ENCODE data around the gene TTC7B. TPM values are rescaled to one million over a fixed set of nuclear protein-coding genes. Genes with fewer than 3 reads are reported as not detected.

TTC7B gene
- total RNA-seq, 1 experiment from 2014 or later: 70.6 TPM

- ATAC-seq: no peak
- Histone ChIP-seq H3K4me2 (ENCODE audit: low read length) (no peak overlapping the region), H3K9me3 (ENCODE audit: control insufficient read depth in 1 of 2, insufficient read depth in 1 of 2, low read depth in 1 of 2, low read length in 2 of 2) (no peaks in the 10 kb centered on the region), H3K4me3 (replicated peaks in 1 of 2; ENCODE audit: low read depth in 1 of 2, low read length in 2 of 2) (no peak overlapping the region), H3K27ac (ENCODE audit: low read depth, low read length) (no peak overlapping the region), H4K20me1 (ENCODE audit: insufficient read depth) (no peaks in the 10 kb centered on the region), H3K4me1 (ENCODE audit: control insufficient read depth in 1 of 2, insufficient read depth in 2 of 2, low read length in 2 of 2) (no peaks in the 10 kb centered on the region), H3K9me2 (ENCODE audit: insufficient read depth) (no peaks in the 10 kb centered on the region), H3K79me2 (ENCODE audit: insufficient read depth, low read length) (no peaks in the 10 kb centered on the region), H3K36me3 (ENCODE audit: control insufficient read depth in 1 of 2, insufficient read depth in 2 of 2, low read length in 2 of 2) (no peaks in the 10 kb centered on the region), H3K9ac (ENCODE audit: low read length) (no peak overlapping the region), H3K27me3 (ENCODE audit: insufficient read depth, low read length) (no peaks in the 10 kb centered on the region), H2AFZ (ENCODE audit: low read depth, low read length, poor library complexity, severe bottlenecking) (no peak overlapping the region)
- intact Hi-C loops (cut with micrococcal nuclease): no loop called here
- no peak for DNase-seq (ENCODE audit: low read depth, low spot score)
- TF ChIP-seq SP1 (IDR thresholded peaks at IDR 0.05; ENCODE audit: low read depth): no peak
- TF ChIP-seq, protein P1, sequence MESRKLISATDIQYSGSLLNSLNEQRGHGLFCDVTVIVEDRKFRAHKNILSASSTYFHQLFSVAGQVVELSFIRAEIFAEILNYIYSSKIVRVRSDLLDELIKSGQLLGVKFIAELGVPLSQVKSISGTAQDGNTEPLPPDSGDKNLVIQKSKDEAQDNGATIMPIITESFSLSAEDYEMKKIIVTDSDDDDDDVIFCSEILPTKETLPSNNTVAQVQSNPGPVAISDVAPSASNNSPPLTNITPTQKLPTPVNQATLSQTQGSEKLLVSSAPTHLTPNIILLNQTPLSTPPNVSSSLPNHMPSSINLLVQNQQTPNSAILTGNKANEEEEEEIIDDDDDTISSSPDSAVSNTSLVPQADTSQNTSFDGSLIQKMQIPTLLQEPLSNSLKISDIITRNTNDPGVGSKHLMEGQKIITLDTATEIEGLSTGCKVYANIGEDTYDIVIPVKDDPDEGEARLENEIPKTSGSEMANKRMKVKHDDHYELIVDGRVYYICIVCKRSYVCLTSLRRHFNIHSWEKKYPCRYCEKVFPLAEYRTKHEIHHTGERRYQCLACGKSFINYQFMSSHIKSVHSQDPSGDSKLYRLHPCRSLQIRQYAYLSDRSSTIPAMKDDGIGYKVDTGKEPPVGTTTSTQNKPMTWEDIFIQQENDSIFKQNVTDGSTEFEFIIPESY (IDR thresholded peaks at IDR 0.05; ENCODE audit: extremely low read depth, insufficient replicate concordance, low read length): no peak
- TF ChIP-seq, protein P2, sequence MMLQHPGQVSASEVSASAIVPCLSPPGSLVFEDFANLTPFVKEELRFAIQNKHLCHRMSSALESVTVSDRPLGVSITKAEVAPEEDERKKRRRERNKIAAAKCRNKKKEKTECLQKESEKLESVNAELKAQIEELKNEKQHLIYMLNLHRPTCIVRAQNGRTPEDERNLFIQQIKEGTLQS (IDR thresholded peaks at IDR 0.05): no peak
- TF ChIP-seq FOSL1 (IDR thresholded peaks at IDR 0.05; ENCODE audit: low read depth): no peak
- no peak for TF ChIP-seq MAX (IDR thresholded peaks at IDR 0.05)
- TF ChIP-seq SIN3A (IDR thresholded peaks at IDR 0.05; ENCODE audit: low read depth): no peak
- no peak for TF ChIP-seq ELF1 (IDR thresholded peaks at IDR 0.05; ENCODE audit: borderline replicate concordance, low read depth)
- TF ChIP-seq POLR2A (IDR thresholded peaks at IDR 0.05; ENCODE audit: borderline replicate concordance, extremely low read depth, insufficient read depth, insufficient read length): no peak
- TF ChIP-seq TCF7L2 (IDR thresholded peaks at IDR 0.05; ENCODE audit: borderline replicate concordance, extremely low read depth, insufficient read depth, insufficient read length): no peak
- TF ChIP-seq ZNF274 (IDR thresholded peaks at IDR 0.05; ENCODE audit: low read depth, low read length): no peak
- TF ChIP-seq EZH2phosphoT487 (IDR thresholded peaks at IDR 0.05; ENCODE audit: borderline replicate concordance): no peak
- no peak for TF ChIP-seq YY1 (IDR thresholded peaks at IDR 0.05; ENCODE audit: extremely low read depth, insufficient replicate concordance, low read depth, low read length)
- no peak for TF ChIP-seq ZFX (IDR thresholded peaks at IDR 0.05)
- no peak for TF ChIP-seq POLR2AphosphoS5 (IDR thresholded peaks at IDR 0.05; ENCODE audit: low read depth, low read length)
- TF ChIP-seq JUND (IDR thresholded peaks at IDR 0.05): no peak
- TF ChIP-seq, protein P3, sequence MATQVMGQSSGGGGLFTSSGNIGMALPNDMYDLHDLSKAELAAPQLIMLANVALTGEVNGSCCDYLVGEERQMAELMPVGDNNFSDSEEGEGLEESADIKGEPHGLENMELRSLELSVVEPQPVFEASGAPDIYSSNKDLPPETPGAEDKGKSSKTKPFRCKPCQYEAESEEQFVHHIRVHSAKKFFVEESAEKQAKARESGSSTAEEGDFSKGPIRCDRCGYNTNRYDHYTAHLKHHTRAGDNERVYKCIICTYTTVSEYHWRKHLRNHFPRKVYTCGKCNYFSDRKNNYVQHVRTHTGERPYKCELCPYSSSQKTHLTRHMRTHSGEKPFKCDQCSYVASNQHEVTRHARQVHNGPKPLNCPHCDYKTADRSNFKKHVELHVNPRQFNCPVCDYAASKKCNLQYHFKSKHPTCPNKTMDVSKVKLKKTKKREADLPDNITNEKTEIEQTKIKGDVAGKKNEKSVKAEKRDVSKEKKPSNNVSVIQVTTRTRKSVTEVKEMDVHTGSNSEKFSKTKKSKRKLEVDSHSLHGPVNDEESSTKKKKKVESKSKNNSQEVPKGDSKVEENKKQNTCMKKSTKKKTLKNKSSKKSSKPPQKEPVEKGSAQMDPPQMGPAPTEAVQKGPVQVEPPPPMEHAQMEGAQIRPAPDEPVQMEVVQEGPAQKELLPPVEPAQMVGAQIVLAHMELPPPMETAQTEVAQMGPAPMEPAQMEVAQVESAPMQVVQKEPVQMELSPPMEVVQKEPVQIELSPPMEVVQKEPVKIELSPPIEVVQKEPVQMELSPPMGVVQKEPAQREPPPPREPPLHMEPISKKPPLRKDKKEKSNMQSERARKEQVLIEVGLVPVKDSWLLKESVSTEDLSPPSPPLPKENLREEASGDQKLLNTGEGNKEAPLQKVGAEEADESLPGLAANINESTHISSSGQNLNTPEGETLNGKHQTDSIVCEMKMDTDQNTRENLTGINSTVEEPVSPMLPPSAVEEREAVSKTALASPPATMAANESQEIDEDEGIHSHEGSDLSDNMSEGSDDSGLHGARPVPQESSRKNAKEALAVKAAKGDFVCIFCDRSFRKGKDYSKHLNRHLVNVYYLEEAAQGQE (IDR thresholded peaks at IDR 0.05; ENCODE audit: low read depth): no peak
- TF ChIP-seq, protein P4, sequence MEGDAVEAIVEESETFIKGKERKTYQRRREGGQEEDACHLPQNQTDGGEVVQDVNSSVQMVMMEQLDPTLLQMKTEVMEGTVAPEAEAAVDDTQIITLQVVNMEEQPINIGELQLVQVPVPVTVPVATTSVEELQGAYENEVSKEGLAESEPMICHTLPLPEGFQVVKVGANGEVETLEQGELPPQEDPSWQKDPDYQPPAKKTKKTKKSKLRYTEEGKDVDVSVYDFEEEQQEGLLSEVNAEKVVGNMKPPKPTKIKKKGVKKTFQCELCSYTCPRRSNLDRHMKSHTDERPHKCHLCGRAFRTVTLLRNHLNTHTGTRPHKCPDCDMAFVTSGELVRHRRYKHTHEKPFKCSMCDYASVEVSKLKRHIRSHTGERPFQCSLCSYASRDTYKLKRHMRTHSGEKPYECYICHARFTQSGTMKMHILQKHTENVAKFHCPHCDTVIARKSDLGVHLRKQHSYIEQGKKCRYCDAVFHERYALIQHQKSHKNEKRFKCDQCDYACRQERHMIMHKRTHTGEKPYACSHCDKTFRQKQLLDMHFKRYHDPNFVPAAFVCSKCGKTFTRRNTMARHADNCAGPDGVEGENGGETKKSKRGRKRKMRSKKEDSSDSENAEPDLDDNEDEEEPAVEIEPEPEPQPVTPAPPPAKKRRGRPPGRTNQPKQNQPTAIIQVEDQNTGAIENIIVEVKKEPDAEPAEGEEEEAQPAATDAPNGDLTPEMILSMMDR (IDR thresholded peaks at IDR 0.05 in 2 of 3, conservative IDR thresholded peaks at IDR 0.05 in 1 of 3; ENCODE audit: borderline replicate concordance in 1 of 3, insufficient read depth in 1 of 3, low read depth in 2 of 3, low read length in 2 of 3): no peak
- no peak for TF ChIP-seq CBX3 (IDR thresholded peaks at IDR 0.05; ENCODE audit: low read depth)
- no peak for TF ChIP-seq SRF (IDR thresholded peaks at IDR 0.05; ENCODE audit: low read depth)
- ChIA-PET POLR2A (no interaction called here), CTCF (no interaction called here), RAD21 (ENCODE audit: low non-redundant PET in 1 of 2, low total read pairs in 2 of 2, uncharacterized antibody in 2 of 2, unreplicated experiment in 2 of 2) (no interaction called here)
- BruUV-seq (replicated peaks): no TSS peak
Measured at GRCh38 chr14:90554341-90554740, 261.9 kb downstream of the TTC7B start.
